Bronchial epithelial cell (primary cell): Measurements from ENCODE around the gene TRIM41. TPM values are rescaled to one million over a fixed set of nuclear protein-coding genes. Genes with fewer than 3 reads are reported as not detected.
A peak's percentile ranks its signal among the peaks of the same experiment; 100 is the strongest.

ENCODE experiments used
- DNase-seq: peaks from one replicate; pipeline ENCODE4 v3.0.0-alpha.2; 2010; ENCODE audit warnings: low read depth
- FAIRE-seq: peaks from 2 replicates; lab custom pipeline; 2011; peaks lifted over from hg19 to GRCh38; lab: Jason Lieb, UNC
- H3K27me3 ChIP-seq: 2 replicates; pipeline ENCODE4 v1.5.1; 2011; ENCODE audit warnings: low read length; ENCODE audit not compliant: control insufficient read depth, insufficient read depth
- H3K36me3 ChIP-seq: 2 replicates; pipeline ENCODE4 v1.5.1; 2011; ENCODE audit warnings: low read length; ENCODE audit not compliant: control insufficient read depth, insufficient read depth
- H3K4me3 ChIP-seq: 2 replicates; pipeline ENCODE4 v1.5.1; 2011; ENCODE audit warnings: mild to moderate bottlenecking, low read depth, low read length, control low read depth
- total RNA-seq: library from RNA; depleted of rRNA; stranded (reverse); fragments of >200 nt; gene quantifications from 2 replicates; pipeline ENCODE4 v1.2.1, GENCODE V29; 2014
- TF ChIP-seq, protein P1 (sequence below): IDR thresholded peaks from 2 replicates; pipeline ENCODE4 v1.5.1; 2011; ENCODE audit warnings: mild to moderate bottlenecking, moderate library complexity, low read length, control low read depth, inconsistent platforms; ENCODE audit not compliant: insufficient read depth, severe bottlenecking

Gene TRIM41
- total RNA-seq, 1 donor from 2014 or later: 10.3 TPM

- Histone ChIP-seq H3K4me3 (peak overlapping the region; percentile 75), H3K36me3 (peaks cover 7% of the 10 kb centered on the region), H3K27me3 (no peaks in the 10 kb centered on the region)
- TF ChIP-seq, protein P1, sequence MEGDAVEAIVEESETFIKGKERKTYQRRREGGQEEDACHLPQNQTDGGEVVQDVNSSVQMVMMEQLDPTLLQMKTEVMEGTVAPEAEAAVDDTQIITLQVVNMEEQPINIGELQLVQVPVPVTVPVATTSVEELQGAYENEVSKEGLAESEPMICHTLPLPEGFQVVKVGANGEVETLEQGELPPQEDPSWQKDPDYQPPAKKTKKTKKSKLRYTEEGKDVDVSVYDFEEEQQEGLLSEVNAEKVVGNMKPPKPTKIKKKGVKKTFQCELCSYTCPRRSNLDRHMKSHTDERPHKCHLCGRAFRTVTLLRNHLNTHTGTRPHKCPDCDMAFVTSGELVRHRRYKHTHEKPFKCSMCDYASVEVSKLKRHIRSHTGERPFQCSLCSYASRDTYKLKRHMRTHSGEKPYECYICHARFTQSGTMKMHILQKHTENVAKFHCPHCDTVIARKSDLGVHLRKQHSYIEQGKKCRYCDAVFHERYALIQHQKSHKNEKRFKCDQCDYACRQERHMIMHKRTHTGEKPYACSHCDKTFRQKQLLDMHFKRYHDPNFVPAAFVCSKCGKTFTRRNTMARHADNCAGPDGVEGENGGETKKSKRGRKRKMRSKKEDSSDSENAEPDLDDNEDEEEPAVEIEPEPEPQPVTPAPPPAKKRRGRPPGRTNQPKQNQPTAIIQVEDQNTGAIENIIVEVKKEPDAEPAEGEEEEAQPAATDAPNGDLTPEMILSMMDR: no peak
- peak; percentile 71 for DNase-seq
- no peak for FAIRE-seq
Measured at GRCh38 chr5:181203093-181203711, 19.9 kb upstream of the TRIM41 start.

DNA sequence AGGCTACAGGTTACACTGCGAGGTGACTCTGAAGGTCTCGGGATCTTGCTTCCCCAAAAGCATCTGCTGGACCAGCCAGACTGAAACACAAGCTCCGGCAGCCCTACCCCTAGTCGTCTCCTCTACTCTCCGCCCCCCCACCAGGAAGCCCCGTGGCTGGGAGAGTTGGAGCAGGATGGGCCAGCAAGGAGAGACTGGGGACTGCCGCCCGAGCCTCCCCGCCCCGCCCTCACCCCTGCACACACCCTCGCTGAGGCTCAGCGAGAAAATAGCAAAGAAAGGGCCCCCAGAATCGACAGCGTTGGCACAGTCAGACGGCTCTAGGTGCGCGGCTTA lies 19.3 kb upstream of the TRIM41 start:
- H3K36me3 ChIP-seq: peaks cover 7% of the 10 kb centered on the region
- no peak for FAIRE-seq
- no peak for DNase-seq

DNA sequence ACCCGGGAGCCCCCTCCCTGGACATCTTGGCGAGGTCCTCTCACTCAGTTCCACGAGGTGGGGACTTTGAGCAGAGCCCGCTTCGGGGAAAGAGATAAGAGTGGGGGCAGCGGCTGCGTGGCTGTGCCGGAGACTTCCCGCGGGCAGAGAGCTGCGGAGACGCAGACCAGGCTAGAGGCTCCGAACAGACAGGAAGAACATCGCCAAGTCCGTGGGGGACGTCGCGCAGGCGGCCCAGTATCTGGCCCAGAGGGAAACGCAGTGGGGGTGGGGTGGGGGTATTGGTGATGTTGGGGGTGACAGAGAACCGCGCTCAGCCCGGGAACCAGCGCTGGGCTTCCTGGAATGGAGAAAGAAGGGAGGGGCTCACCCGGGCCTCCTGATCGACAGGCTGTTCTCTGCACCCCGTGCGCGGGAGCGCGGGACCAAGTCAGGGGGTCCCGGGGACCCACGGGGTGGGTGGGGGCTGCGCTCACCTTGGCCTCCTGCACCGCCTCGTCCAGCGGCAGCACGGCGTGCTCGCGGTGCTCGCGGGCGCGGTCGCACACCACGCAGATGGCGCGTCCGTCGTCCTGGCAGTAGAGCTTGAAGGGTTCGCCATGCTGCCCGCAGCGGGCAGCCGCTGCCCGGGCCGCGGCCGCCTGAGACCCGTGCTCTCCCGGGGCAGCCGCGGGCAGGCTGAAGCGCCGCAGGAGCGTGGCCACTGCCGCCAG lies 18.8 kb upstream of the TRIM41 start:
- H3K27me3 ChIP-seq: no peaks in the 10 kb centered on the region
- FAIRE-seq: no peak
- H3K4me3 ChIP-seq: peak overlapping the region; percentile 75
- TF ChIP-seq, protein P1: no peak
- DNase-seq: no peak
- H3K36me3 ChIP-seq: peaks cover 3% of the 10 kb centered on the region

More for the DNA sequence above, 19.3 kb upstream of the TRIM41 start:
- Histone ChIP-seq H3K4me3 (peak overlapping the region; percentile 75), H3K27me3 (no peaks in the 10 kb centered on the region)
- TF ChIP-seq, protein P1: no peak

- Histone ChIP-seq H3K4me3 (peak within 1 kb of the TSS; percentile 75), H3K36me3 (peaks cover 2% of the 10 kb centered on the region), H3K27me3 (no peaks in the 10 kb centered on the region)
- DNase-seq (peak; percentile 49), FAIRE-seq (no peak)
- TF ChIP-seq, protein P1: no peak
Measured at GRCh38 chr5:181204826-181205760, 18.0 kb upstream of the TRIM41 start, which contains the start of gene TRIM7. Gene TRIM7 (minus strand): TSS chr5:181205196. CDS start chr5:181205110, 86 bp downstream.

DNA sequence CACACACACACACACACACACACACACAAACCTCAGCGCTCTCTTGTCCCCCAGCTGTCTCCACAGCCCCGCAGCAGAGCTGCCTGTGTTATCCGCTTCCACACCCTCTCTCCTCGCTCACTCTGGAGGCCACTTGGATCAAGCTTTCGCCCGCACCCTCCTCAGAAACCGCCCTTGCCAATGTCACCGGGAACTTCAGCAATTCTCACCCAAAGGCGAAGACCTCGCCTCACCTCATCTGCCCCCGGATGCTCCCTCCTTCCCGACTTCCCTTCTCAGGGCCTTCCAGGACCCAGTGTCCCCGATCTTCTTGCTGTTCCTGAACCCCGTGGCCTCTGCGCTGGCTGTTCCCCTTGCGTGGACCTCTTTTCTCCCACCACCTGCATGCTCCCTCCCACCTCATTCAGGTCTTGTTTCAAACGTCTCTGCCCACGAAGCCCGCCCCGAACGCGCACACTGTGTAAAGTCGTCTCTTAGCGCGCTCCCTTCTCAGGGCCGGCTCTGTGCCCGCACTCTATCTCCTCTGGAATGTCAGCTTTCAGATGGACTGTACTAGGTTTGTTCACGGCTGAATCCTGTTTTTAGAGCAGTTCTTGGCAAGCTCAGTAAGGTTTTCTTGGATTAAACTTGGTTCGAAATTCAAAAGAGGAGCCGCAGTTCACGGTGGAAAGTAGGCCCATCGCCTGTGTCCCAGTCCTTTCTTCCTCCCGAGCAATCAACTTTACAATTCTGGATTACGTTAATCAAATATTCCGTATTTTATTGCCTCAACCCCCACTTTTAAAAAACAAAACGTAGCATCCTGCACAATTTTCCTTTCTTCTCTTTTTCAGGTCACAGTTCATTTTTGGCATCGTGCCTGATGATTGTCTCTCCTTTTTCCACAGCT lies 17.1 kb upstream of the TRIM41 start:
- FAIRE-seq: no peak
- DNase-seq: no peak
- peaks cover 1% of the 10 kb centered on the region for H3K36me3 ChIP-seq
- H3K4me3 ChIP-seq: peak overlapping the region; percentile 75
- H3K27me3 ChIP-seq: no peaks in the 10 kb centered on the region
- TF ChIP-seq, protein P1: no peak
